ENCODE measurements around the gene DNAH3.

The DNAH3 gene

DNA sequence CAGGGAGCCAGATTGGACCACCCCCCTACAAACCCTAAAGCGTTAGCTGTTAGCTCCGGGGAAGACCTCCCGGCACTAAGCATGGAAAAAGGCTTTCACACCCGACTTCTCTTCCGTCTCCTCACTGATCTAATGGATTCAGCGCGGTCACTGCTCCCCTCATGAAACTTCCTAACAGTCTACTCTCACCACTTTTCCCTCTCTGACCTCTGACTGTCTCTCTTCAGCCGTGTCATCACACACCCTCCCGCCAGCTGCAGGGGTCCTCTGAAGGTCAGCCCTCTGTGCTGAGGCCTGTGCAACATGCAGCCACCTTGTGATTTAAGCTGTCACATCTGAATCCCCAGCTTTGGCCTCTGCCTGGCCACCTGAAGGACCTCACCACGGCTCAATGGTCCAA is 234.4 kb downstream of the DNAH3 start:
- peaks cover 67% of the 10 kb centered on the region for H3K4me1 ChIP-seq (ENCODE audit: control insufficient read depth, insufficient read depth, low read length)
- H3K27me3 ChIP-seq (replicated peaks; ENCODE audit: control insufficient read depth, insufficient read depth, low read length) = no peaks in the 10 kb centered on the region
- no peaks in the 10 kb centered on the region for H3K9me3 ChIP-seq (ENCODE audit: control insufficient read depth, low read length)
- peak overlapping the region; percentile 25 for H3K9ac ChIP-seq (ENCODE audit: low read length)
- H3K4me3 ChIP-seq (ENCODE audit: low read length) = no peak overlapping the region
- H3K36me3 ChIP-seq (ENCODE audit: control insufficient read depth, insufficient read depth, low read length, severe bottlenecking) = no peaks in the 10 kb centered on the region
- DNase-seq (ENCODE audit: low read depth) = no peak

GRCh38 chr16:20911361-20911760 is 239.3 kb downstream of the DNAH3 start:
- Histone ChIP-seq H3K4me1 (ENCODE audit: control insufficient read depth, insufficient read depth, low read length) (peaks cover 74% of the 10 kb centered on the region), H3K9ac (ENCODE audit: low read length) (peak overlapping the region; percentile 52), H3K9me3 (ENCODE audit: control insufficient read depth, low read length) (no peaks in the 10 kb centered on the region), H3K27me3 (replicated peaks; ENCODE audit: control insufficient read depth, insufficient read depth, low read length) (no peaks in the 10 kb centered on the region), H3K4me3 (ENCODE audit: low read length) (no peak overlapping the region), H3K36me3 (ENCODE audit: control insufficient read depth, insufficient read depth, low read length, severe bottlenecking) (no peaks in the 10 kb centered on the region)
- no peak for DNase-seq (ENCODE audit: low read depth)

GRCh38 chr16:20910781-20911321 is 239.8 kb downstream of the DNAH3 start:
- H3K9ac ChIP-seq (ENCODE audit: low read length) = peak overlapping the region; percentile 52
- no peaks in the 10 kb centered on the region for H3K36me3 ChIP-seq (ENCODE audit: control insufficient read depth, insufficient read depth, low read length, severe bottlenecking)
- peaks cover 73% of the 10 kb centered on the region for H3K4me1 ChIP-seq (ENCODE audit: control insufficient read depth, insufficient read depth, low read length)
- H3K9me3 ChIP-seq (ENCODE audit: control insufficient read depth, low read length) = no peaks in the 10 kb centered on the region
- H3K4me3 ChIP-seq (ENCODE audit: low read length) = no peak overlapping the region
- peak; percentile 84 for DNase-seq (ENCODE audit: low read depth)
- H3K27me3 ChIP-seq (replicated peaks; ENCODE audit: control insufficient read depth, insufficient read depth, low read length) = no peaks in the 10 kb centered on the region

GRCh38 chr16:20906341-20907255 is 244.0 kb downstream of the DNAH3 start:
- H3K9me3 ChIP-seq (ENCODE audit: control insufficient read depth, low read length) = no peaks in the 10 kb centered on the region
- H3K36me3 ChIP-seq (ENCODE audit: control insufficient read depth, insufficient read depth, low read length, severe bottlenecking) = no peaks in the 10 kb centered on the region
- H3K9ac ChIP-seq (ENCODE audit: low read length) = peak overlapping the region; percentile 99
- H3K27me3 ChIP-seq (replicated peaks; ENCODE audit: control insufficient read depth, insufficient read depth, low read length) = no peaks in the 10 kb centered on the region
- H3K4me3 ChIP-seq (ENCODE audit: low read length) = peak overlapping the region; percentile 71
- peak; percentile 92 for DNase-seq (ENCODE audit: low read depth)
- H3K4me1 ChIP-seq (ENCODE audit: control insufficient read depth, insufficient read depth, low read length) = peaks cover 89% of the 10 kb centered on the region

DNA sequence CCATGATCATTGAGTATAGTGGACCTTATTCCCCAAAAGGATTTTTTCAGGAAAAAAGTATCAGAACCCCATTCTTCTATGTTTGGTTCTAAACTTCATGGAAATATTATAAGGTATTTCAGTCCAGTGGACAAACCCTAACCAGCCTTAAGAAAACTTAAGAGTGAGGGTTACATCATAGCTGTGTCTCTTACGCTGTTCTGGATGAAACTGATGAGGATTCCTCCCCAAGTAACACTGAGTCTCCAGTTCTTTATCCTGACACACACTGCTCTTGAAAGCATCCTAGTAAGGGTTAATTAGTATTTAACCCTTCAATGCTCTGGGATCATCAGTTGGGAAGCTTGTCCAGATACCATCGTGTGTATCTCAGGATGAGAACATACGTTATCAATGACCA is 245.1 kb downstream of the DNAH3 start:
- Histone ChIP-seq H3K4me3 (ENCODE audit: low read length) (peak overlapping the region; percentile 71), H3K36me3 (ENCODE audit: control insufficient read depth, insufficient read depth, low read length, severe bottlenecking) (no peaks in the 10 kb centered on the region)

DNA sequence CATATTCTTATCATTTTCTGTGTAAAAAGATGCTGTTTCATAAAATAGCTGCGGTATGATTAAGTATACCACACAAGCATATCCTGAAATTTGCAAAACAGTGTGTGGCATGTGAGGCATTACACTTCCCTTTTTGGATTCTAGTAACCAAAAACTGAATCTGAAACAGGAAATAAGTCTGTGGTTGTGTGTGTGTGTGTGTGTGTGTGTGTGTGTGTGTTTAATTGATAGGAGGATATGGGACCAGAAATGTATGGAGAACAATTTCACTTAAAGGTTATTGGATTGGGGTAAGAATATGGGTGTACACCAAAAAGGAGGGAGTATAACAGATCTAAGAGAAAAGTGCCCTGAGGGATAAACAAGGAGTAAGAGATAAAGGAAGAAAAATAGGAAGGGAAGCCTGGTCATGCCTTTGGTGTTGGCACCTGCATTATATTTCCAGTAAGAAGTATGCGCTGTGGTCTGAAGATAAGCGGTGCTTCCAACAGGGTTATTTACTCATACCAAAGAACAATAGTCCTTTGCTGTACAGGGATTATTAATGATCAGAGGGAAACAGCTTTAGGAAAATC is 246.1 kb downstream of the DNAH3 start:
- peaks cover 77% of the 10 kb centered on the region for H3K4me1 ChIP-seq (ENCODE audit: control insufficient read depth, insufficient read depth, low read length)
- no peaks in the 10 kb centered on the region for H3K9me3 ChIP-seq (ENCODE audit: control insufficient read depth, low read length)
- H3K4me3 ChIP-seq (ENCODE audit: low read length) = peak overlapping the region; percentile 71
- peak; percentile 52 for DNase-seq (ENCODE audit: low read depth)
- no peaks in the 10 kb centered on the region for H3K27me3 ChIP-seq (replicated peaks; ENCODE audit: control insufficient read depth, insufficient read depth, low read length)
- H3K36me3 ChIP-seq (ENCODE audit: control insufficient read depth, insufficient read depth, low read length, severe bottlenecking) = no peaks in the 10 kb centered on the region
- peak overlapping the region; percentile 99 for H3K9ac ChIP-seq (ENCODE audit: low read length)

More for the DNA sequence above, 245.1 kb downstream of the DNAH3 start:
- H3K9me3 ChIP-seq (ENCODE audit: control insufficient read depth, low read length) = no peaks in the 10 kb centered on the region
- H3K9ac ChIP-seq (ENCODE audit: low read length) = peak overlapping the region; percentile 99
- peaks cover 84% of the 10 kb centered on the region for H3K4me1 ChIP-seq (ENCODE audit: control insufficient read depth, insufficient read depth, low read length)
- no peak for DNase-seq (ENCODE audit: low read depth)
- H3K27me3 ChIP-seq (replicated peaks; ENCODE audit: control insufficient read depth, insufficient read depth, low read length) = no peaks in the 10 kb centered on the region

DNA sequence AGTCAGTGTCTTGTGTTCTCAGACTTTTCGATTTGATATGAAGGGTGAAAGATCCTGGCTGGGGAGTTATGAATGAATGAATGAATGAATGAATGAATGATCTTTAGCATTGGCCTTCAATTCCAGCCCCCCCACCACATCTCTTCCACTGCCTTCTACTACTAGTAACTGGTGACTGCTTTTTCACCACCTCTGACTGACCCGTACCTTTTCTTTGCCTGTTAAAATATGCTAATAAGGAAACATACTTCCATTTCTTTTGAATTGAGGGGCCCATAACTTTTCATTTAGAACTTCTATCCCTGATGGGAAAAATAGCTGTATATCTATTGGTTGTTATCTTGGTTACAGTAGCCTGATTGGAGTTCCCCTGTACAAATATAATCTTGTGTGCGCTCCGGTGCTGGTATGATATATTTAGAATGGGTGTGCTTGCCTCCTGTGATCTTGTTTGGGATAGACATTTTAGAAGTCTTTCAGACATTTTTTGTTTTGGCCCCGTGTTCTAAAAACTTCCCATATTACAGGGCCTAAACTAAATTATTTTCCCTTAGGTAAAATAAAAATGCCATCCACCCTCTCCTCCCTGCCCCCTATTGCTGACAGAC is 246.6 kb downstream of the DNAH3 start:
- Histone ChIP-seq H3K36me3 (ENCODE audit: control insufficient read depth, insufficient read depth, low read length, severe bottlenecking) (no peaks in the 10 kb centered on the region), H3K4me1 (ENCODE audit: control insufficient read depth, insufficient read depth, low read length) (peaks cover 75% of the 10 kb centered on the region), H3K9ac (ENCODE audit: low read length) (peak overlapping the region; percentile 99), H3K27me3 (replicated peaks; ENCODE audit: control insufficient read depth, insufficient read depth, low read length) (no peaks in the 10 kb centered on the region), H3K4me3 (ENCODE audit: low read length) (peak overlapping the region; percentile 41), H3K9me3 (ENCODE audit: control insufficient read depth, low read length) (no peaks in the 10 kb centered on the region)
- no peak for DNase-seq (ENCODE audit: low read depth)

DNA sequence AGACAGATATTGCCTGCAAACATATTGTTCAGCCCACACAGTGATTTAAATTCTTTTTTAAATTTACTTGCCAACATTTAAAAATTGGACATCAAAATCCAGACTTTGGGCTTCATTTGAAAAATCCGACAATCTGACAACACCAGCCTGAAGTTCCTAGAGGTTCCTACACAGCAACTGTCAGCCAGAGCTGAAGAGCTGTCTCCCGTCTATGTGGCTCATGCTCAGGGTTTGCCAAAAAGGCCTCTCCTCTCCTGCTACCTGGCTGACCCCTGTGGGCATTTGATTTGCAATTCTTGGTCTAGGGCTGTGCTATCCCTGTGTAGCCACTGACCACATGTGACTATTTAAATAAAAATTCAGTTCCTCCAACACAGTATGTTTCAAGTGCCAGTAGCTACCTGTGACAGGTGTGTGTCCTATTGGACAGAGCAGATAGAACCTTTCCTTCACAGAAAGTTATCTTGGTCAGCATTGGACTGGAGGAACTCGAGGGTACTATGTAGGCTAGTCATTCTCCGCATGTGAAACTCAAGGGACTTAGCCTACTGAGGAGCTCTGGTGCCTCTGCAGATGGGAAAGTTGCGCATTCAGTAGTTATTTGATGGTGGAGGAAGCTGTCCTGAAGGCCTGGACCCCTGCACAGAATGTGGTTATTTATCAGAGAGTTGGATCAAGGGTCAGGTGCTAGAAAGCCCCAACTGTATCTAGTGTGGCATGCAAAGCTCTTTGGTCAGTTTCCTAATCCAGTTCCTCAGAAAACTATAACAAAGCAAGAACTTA is 247.3 kb downstream of the DNAH3 start:
- Histone ChIP-seq H3K4me3 (ENCODE audit: low read length) (peak overlapping the region; percentile 41), H3K9ac (ENCODE audit: low read length) (peak overlapping the region; percentile 99), H3K4me1 (ENCODE audit: control insufficient read depth, insufficient read depth, low read length) (peaks cover 72% of the 10 kb centered on the region), H3K27me3 (replicated peaks; ENCODE audit: control insufficient read depth, insufficient read depth, low read length) (no peaks in the 10 kb centered on the region), H3K36me3 (ENCODE audit: control insufficient read depth, insufficient read depth, low read length, severe bottlenecking) (no peaks in the 10 kb centered on the region), H3K9me3 (ENCODE audit: control insufficient read depth, low read length) (no peaks in the 10 kb centered on the region)
- DNase-seq (ENCODE audit: low read depth) = no peak

- peaks cover 72% of the 10 kb centered on the region for H3K4me1 ChIP-seq (ENCODE audit: control insufficient read depth, insufficient read depth, low read length)
- DNase-seq (ENCODE audit: low read depth) = no peak
- H3K36me3 ChIP-seq (ENCODE audit: control insufficient read depth, insufficient read depth, low read length, severe bottlenecking) = peaks cover 4% of the 10 kb centered on the region
- no peaks in the 10 kb centered on the region for H3K9me3 ChIP-seq (ENCODE audit: control insufficient read depth, low read length)
- peak overlapping the region; percentile 99 for H3K9ac ChIP-seq (ENCODE audit: low read length)
- no peaks in the 10 kb centered on the region for H3K27me3 ChIP-seq (replicated peaks; ENCODE audit: control insufficient read depth, insufficient read depth, low read length)
- H3K4me3 ChIP-seq (ENCODE audit: low read length) = peak overlapping the region; percentile 97
Observed at GRCh38 chr16:20902426-20902825, 248.2 kb downstream of the DNAH3 start.

DNA sequence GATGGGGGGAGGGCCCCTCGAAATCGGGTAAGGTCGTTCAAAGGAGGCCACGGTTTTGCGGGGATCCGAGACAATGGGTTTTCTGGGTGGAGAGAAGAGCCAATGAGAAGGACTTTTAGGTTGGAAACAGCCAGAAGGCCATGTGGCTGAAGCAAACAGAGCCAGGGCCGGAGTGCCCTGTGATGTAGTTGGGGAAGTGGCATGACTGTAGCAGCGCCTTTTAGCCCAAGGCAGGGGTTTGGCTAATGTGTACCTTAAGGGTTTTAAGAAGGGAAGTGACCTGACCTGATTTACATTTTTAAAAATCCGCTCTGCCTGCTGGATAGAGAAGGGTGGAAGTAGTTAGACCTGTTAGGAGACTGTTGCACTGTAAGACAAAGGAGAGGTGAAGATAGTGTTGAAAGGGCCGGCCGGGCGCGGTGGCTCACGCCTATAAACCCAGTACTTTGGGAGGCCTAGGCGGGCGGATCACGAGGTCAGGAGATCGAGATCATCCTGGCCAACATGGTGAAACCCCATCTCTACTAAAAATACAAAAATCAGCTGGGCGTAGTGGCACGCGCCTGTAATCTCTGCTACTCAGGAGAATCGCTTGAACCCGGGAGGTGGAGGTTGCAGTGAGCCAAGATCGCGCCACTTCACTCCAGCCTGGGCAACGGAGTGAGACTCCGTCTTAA is 249.1 kb downstream of the DNAH3 start:
- H3K4me3 ChIP-seq (ENCODE audit: low read length) = peak overlapping the region; percentile 97
- peaks cover 73% of the 10 kb centered on the region for H3K4me1 ChIP-seq (ENCODE audit: control insufficient read depth, insufficient read depth, low read length)
- no peaks in the 10 kb centered on the region for H3K9me3 ChIP-seq (ENCODE audit: control insufficient read depth, low read length)
- peaks cover 12% of the 10 kb centered on the region for H3K36me3 ChIP-seq (ENCODE audit: control insufficient read depth, insufficient read depth, low read length, severe bottlenecking)
- H3K27me3 ChIP-seq (replicated peaks; ENCODE audit: control insufficient read depth, insufficient read depth, low read length) = no peaks in the 10 kb centered on the region
- H3K9ac ChIP-seq (ENCODE audit: low read length) = peak overlapping the region; percentile 99
- peak; percentile 80 for DNase-seq (ENCODE audit: low read depth)
